Stimulated activated naive B cell treated with anti-CD40 and anti-IgM and Interleukin-4, amounts not matched to agents 10 μg/mL and 1 μg/mL and 100 μg/mL, for 72 hours (primary cell): ENCODE results near the gene NKX2-4.

Experiments
- ATAC-seq, 2 donors: fragments of 150-1000 bp; cut with Tn5 transposase; replicated peaks; 2 replicates each; pipeline ENCODE4 v1.10.0; 2021; ENCODE audit warnings: moderate library complexity in 1 of 2
- DNase-seq: peaks from one replicate; pipeline ENCODE4 v3.0.0; 2021
- H3K27ac Mint-ChIP-seq: one replicate; pipeline ENCODE4 v1.8.0; 2022; ENCODE audit warnings: mild to moderate bottlenecking, mixed read lengths
- H3K27me3 Mint-ChIP-seq, 2 donors: one replicate each; pipeline ENCODE4 v1.8.0; 2022; ENCODE audit warnings: mixed read lengths in 2 of 2
- H3K36me3 Mint-ChIP-seq, 2 donors: one replicate each; pipeline ENCODE4 v1.8.0; 2022; ENCODE audit warnings: mixed read lengths in 2 of 2, mild to moderate bottlenecking in 1 of 2
- H3K4me1 Mint-ChIP-seq, 2 donors: one replicate each; pipeline ENCODE4 v1.8.0; 2022; ENCODE audit warnings: mixed read lengths in 2 of 2, mild to moderate bottlenecking in 1 of 2
- H3K4me3 Mint-ChIP-seq, 2 donors: one replicate each; pipeline ENCODE4 v1.8.0; 2022; ENCODE audit warnings: mild to moderate bottlenecking in 2 of 2, mixed read lengths in 2 of 2, moderate library complexity in 1 of 2
- H3K9me3 Mint-ChIP-seq, 2 donors: one replicate each; pipeline ENCODE4 v1.8.0; 2022; ENCODE audit warnings: mixed read lengths in 2 of 2, mild to moderate bottlenecking in 1 of 2

Gene NKX2-4

GRCh38 chr20:21399005-21399475 is 1.7 kb upstream of the NKX2-4 start:
- no peak for DNase-seq
- peaks cover 0 to 2% of the 10 kb centered on the region in 2 donors for H3K36me3 Mint-ChIP-seq
- peaks cover 0 to 1% of the 10 kb centered on the region in 2 donors for H3K9me3 Mint-ChIP-seq
- no peak overlapping the region for H3K4me3 Mint-ChIP-seq
- H3K27ac Mint-ChIP-seq, result no peak overlapping the region
- peaks cover 4 to 10% of the 10 kb centered on the region in 2 donors for H3K4me1 Mint-ChIP-seq
- ATAC-seq, result no peak
- peaks cover 39 to 70% of the 10 kb centered on the region in 2 donors for H3K27me3 Mint-ChIP-seq

DNA sequence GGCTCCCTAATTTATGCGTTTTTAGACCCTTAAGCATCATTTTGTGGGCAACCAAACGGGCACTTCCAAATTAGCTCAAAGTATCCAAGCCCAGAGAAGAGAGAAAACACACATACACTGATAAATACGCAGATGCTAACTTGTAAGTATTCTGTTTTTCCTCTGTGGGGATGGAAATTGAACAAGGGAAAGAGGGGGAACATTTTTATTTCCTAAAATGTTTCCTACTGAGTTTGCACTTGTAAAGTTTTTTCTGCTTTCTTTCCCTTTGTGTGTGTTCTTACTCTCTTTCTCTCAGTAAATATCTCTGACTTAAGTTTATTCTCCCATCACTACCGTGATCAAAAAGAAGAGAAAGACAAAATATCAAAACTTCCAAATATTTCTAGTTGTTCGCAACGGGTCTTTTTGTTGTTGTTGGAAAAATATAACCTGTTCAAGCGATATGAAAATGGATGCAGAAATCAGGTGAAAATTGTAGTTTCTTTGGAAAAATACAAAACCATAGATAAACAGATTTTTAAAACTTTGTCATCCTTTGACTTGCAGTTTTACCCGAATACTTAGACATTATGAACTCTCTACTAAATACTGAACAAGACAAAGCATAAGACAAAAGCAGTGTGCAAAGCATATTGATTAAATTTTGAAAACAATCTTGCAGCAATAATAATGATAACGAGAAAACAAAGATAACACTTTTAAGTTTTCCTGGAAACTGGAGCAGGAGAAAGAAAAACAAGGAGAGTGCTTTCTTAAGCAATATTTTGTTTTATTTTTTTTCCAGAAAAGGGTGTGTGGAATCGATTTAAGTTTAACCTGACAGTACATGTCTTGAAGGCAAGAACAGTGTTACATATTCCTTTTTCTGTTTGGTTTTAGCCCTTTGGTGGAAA is 1.0 kb upstream of the NKX2-4 start:
- Mint-ChIP-seq H3K36me3 (peaks cover 0 to 2% of the 10 kb centered on the region in 2 donors), H3K9me3 (peaks cover 0 to 1% of the 10 kb centered on the region in 2 donors), H3K4me1 (peaks cover 4 to 11% of the 10 kb centered on the region in 2 donors), H3K4me3 (peak overlapping the region; percentile 67 to 68), H3K27ac (peak overlapping the region; percentile 85), H3K27me3 (peaks cover 37 to 68% of the 10 kb centered on the region in 2 donors)
- DNase-seq, result no peak
- no peak for ATAC-seq

- H3K36me3 Mint-ChIP-seq, result peaks cover 3 to 6% of the 10 kb centered on the region in 2 donors
- H3K27ac Mint-ChIP-seq, result no peak overlapping the region
- DNase-seq (no peak), ATAC-seq (peak in 1 of 2 donors; percentile 29)
- H3K9me3 Mint-ChIP-seq, result peaks cover 0 to 1% of the 10 kb centered on the region in 2 donors
- H3K27me3 Mint-ChIP-seq, result peaks cover 47 to 69% of the 10 kb centered on the region in 2 donors
- H3K4me3 Mint-ChIP-seq, result peak overlapping the region in 1 of 2 donors; percentile 8
- peaks cover 12 to 21% of the 10 kb centered on the region in 2 donors for H3K4me1 Mint-ChIP-seq
These were observed 556 bp downstream of the NKX2-4 start for GRCh38 chr20:21396599-21397340.

- DNase-seq, result no peak
- peaks cover 0 to 1% of the 10 kb centered on the region in 2 donors for H3K9me3 Mint-ChIP-seq
- H3K27ac Mint-ChIP-seq, result peak overlapping the region; percentile 83
These were observed 1.4 kb downstream of the NKX2-4 start for GRCh38 chr20:21395666-21396598.

GRCh38 chr20:21395051-21395665 is 2.2 kb downstream of the NKX2-4 start:
- peaks cover 14 to 24% of the 10 kb centered on the region in 2 donors for H3K4me1 Mint-ChIP-seq
- ATAC-seq, result no peak

More at GRCh38 chr20:21395666-21396598, 1.4 kb downstream of the NKX2-4 start:
- peak overlapping the region; percentile 25 to 73 for H3K4me3 Mint-ChIP-seq
- no peak for ATAC-seq
- H3K27me3 Mint-ChIP-seq, result peaks cover 47 to 71% of the 10 kb centered on the region in 2 donors
- peaks cover 9 to 11% of the 10 kb centered on the region in 2 donors for H3K36me3 Mint-ChIP-seq
- H3K4me1 Mint-ChIP-seq, result peaks cover 14 to 24% of the 10 kb centered on the region in 2 donors

DNA sequence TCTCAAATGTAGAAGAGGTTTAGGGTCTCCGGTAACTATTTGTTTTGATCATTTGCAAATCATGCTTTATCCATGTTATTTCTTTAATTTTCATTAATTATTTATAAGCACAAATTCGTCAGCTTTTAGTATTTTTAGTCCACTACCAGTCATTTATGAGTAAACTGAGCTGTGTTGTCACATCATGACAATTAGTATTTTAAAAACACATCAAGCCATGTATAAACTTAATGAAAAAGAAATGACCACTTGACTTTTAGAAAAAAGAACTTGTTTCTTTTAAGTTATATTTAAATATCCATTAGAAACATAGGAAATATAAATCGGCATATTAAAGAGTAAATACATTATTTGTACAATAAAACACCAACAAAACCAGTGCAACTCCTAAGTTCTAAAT is 2.8 kb downstream of the NKX2-4 start:
- no peak overlapping the region for H3K4me3 Mint-ChIP-seq
- DNase-seq (no peak), ATAC-seq (no peak)
- H3K36me3 Mint-ChIP-seq, result peaks cover 17 to 19% of the 10 kb centered on the region in 2 donors
- H3K9me3 Mint-ChIP-seq, result peaks cover 0 to 1% of the 10 kb centered on the region in 2 donors
- H3K27me3 Mint-ChIP-seq, result peaks cover 43 to 64% of the 10 kb centered on the region in 2 donors
- peaks cover 14 to 24% of the 10 kb centered on the region in 2 donors for H3K4me1 Mint-ChIP-seq
- no peak overlapping the region for H3K27ac Mint-ChIP-seq

More at GRCh38 chr20:21395051-21395665, 2.2 kb downstream of the NKX2-4 start:
- H3K36me3 Mint-ChIP-seq, result peaks cover 17% of the 10 kb centered on the region in 2 donors
- DNase-seq, result no peak
- H3K9me3 Mint-ChIP-seq, result peaks cover 0 to 1% of the 10 kb centered on the region in 2 donors
- no peak overlapping the region for H3K4me3 Mint-ChIP-seq
- peaks cover 43 to 66% of the 10 kb centered on the region in 2 donors for H3K27me3 Mint-ChIP-seq
- peak overlapping the region; percentile 83 for H3K27ac Mint-ChIP-seq

DNA sequence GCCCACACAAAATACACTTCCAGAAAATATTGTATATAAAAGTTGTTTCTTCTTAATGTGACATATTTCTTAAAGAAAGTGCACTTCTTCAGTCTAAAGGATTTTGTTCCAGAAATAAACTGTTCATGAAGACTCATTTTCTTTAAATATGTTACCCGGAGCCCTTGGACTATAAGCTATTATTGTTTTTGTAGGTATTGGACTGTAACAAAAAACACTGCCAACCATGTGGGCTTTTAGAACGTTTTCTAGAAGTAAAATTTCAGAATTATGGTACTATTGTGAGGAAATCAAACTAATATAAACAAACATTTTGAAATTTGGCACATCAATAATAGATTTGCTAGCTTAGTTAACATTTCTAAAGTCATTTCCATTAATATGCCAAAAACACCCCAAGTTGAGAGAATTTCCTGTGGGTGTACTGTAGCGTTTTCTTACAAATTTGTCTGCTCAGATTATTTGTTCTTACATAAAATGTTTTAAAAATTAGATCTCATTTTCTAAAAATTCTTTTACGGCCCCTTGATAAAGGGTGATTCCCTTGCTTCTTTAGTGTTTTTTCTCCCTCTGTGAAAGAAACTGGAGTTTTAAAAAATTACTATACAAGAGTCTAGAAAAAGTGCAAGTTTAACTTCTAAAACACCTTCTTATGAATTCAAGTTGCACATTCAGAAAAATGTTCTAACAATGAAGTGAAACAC is 3.4 kb downstream of the NKX2-4 start:
- no peak overlapping the region for H3K4me3 Mint-ChIP-seq
- ATAC-seq, result no peak
- peaks cover 0 to 1% of the 10 kb centered on the region in 2 donors for H3K9me3 Mint-ChIP-seq
- no peak for DNase-seq
- H3K27ac Mint-ChIP-seq, result no peak overlapping the region
- peaks cover 17 to 19% of the 10 kb centered on the region in 2 donors for H3K36me3 Mint-ChIP-seq
- peaks cover 14 to 24% of the 10 kb centered on the region in 2 donors for H3K4me1 Mint-ChIP-seq
- peaks cover 42 to 58% of the 10 kb centered on the region in 2 donors for H3K27me3 Mint-ChIP-seq

- ATAC-seq (no peak), DNase-seq (no peak)
- Mint-ChIP-seq H3K27me3 (peaks cover 34 to 50% of the 10 kb centered on the region in 2 donors), H3K27ac (no peak overlapping the region), H3K4me3 (no peak overlapping the region), H3K4me1 (peaks cover 14 to 24% of the 10 kb centered on the region in 2 donors), H3K36me3 (peaks cover 17 to 19% of the 10 kb centered on the region in 2 donors), H3K9me3 (peaks cover 0 to 1% of the 10 kb centered on the region in 2 donors)
These were observed 4.2 kb downstream of the NKX2-4 start for GRCh38 chr20:21393166-21393565.

DNA sequence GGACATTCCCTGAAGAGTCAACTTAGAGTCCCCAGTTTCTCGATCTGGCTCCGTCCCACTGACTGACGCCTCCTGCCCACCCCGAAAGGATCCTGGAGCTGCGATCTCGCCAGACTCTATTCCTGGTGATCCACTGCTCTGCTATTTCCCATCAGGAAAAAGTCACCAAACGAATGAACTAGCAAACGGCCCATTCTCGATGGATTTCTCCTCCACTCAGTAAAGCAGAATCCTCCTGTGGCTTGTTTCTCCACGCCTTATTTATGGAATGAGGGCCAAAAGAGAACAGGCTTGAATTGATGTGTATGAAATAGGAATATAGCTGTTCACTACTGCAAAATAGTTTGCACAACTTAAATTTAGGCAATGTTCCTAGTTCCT is 5.4 kb downstream of the NKX2-4 start:
- Mint-ChIP-seq H3K4me3 (peak overlapping the region; percentile 70 to 73), H3K9me3 (no peaks in the 10 kb centered on the region), H3K27me3 (peaks cover 26 to 41% of the 10 kb centered on the region in 2 donors), H3K36me3 (peaks cover 17 to 22% of the 10 kb centered on the region in 2 donors), H3K4me1 (peaks cover 10 to 19% of the 10 kb centered on the region in 2 donors), H3K27ac (peak overlapping the region; percentile 85)
- no peak for DNase-seq
- no peak for ATAC-seq

GRCh38 chr20:21391185-21391971 is 5.9 kb downstream of the NKX2-4 start:
- Mint-ChIP-seq H3K4me3 (peak overlapping the region; percentile 70 to 73), H3K27ac (no peak overlapping the region), H3K9me3 (no peaks in the 10 kb centered on the region), H3K36me3 (peaks cover 21 to 25% of the 10 kb centered on the region in 2 donors), H3K27me3 (peaks cover 26 to 41% of the 10 kb centered on the region in 2 donors), H3K4me1 (peaks cover 10 to 18% of the 10 kb centered on the region in 2 donors)
- ATAC-seq (peak; percentile 14 to 36), DNase-seq (no peak)

- Mint-ChIP-seq H3K27me3 (peaks cover 26 to 35% of the 10 kb centered on the region in 2 donors), H3K9me3 (no peaks in the 10 kb centered on the region), H3K36me3 (peaks cover 21 to 29% of the 10 kb centered on the region in 2 donors), H3K4me1 (peaks cover 10 to 14% of the 10 kb centered on the region in 2 donors), H3K27ac (no peak overlapping the region), H3K4me3 (no peak overlapping the region)
- no peak for ATAC-seq
- no peak for DNase-seq
These were observed 6.6 kb downstream of the NKX2-4 start for GRCh38 chr20:21390768-21391167.

DNA sequence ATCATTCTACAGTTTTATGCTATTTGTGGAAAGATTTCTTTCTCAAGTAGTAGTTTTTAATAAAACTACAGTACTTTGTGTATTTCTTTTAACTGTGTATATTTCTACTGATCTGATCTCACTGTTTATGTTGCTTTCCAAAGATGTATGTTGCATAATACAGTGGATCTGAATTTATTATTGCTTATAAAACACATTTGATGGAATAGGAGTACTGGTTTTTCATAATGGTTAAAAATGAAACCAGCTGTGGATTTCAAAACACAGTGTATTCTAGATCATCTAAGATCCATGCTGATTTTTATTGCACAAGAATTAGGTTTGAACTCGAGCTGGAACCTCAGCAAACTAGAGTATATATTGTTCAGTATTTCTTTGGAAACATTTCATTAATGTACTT is 8.0 kb downstream of the NKX2-4 start:
- Mint-ChIP-seq H3K27me3 (peaks cover 19 to 27% of the 10 kb centered on the region in 2 donors), H3K27ac (no peak overlapping the region), H3K36me3 (peaks cover 21 to 29% of the 10 kb centered on the region in 2 donors), H3K4me3 (no peak overlapping the region), H3K4me1 (peaks cover 10 to 14% of the 10 kb centered on the region in 2 donors), H3K9me3 (no peaks in the 10 kb centered on the region)
- DNase-seq (no peak), ATAC-seq (no peak)
